Measurements from ENCODE around the gene ACAD8.

Gene ACAD8

GRCh38 chr11:134289789-134290188, 36.4 kb downstream of the ACAD8 start:
- DNase-seq (ENCODE audit: low read depth in 2 of 2): no peak

- DNase-seq (ENCODE audit: low read depth in 2 of 2): no peak
Measured at GRCh38 chr11:134290646-134291045, 37.3 kb downstream of the ACAD8 start.

DNA sequence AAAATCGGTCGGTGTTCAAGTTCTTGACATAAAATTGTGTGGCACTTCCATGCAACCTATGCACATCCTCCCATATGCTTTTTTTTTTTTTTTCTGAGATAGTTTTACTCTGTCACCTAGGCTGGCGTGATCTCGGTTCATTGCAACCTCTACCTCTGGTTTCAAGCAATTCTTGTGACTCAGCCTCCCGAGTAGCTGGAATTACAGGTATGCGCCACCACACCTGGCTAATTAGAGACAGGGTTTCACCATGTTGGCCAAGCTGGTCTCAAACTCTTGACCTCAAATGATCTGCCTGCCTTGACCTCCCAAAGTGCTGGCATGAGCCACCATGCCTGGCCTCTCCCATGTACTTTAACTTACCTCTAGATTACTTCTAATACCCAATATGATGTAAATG, 37.8 kb downstream of the ACAD8 start:
- DNase-seq (ENCODE audit: low read depth in 2 of 2): no peak

- DNase-seq (ENCODE audit: low read depth in 2 of 2): no peak
Measured at GRCh38 chr11:134292661-134293060, 39.3 kb downstream of the ACAD8 start.

- no peak for DNase-seq (ENCODE audit: low read depth in 2 of 2)
Measured at GRCh38 chr11:134293119-134294113, 40.0 kb downstream of the ACAD8 start.

DNA sequence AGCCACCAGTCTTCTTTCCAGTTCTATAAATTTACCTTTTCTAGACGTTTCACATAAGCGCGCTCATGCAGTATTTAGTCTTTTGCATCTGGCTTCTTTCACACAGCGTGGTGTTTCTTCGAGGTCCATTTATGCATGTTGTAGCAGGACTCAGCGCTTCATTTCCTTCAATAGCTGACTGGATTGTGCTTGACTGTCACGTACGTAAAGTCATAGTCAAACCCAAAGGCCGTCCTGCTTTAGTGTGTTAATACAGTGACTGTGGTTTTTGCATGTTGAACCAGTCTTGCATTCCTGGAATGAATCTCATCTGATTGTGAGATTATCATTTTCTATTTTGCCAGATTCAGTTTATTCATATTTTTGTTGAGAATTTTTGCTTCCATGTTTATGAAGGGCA, 41.3 kb downstream of the ACAD8 start:
- DNase-seq (ENCODE audit: low read depth in 2 of 2): no peak

GRCh38 chr11:134312223-134312622, 58.9 kb downstream of the ACAD8 start:
- DNase-seq (ENCODE audit: low read depth in 2 of 2): no peak

DNA sequence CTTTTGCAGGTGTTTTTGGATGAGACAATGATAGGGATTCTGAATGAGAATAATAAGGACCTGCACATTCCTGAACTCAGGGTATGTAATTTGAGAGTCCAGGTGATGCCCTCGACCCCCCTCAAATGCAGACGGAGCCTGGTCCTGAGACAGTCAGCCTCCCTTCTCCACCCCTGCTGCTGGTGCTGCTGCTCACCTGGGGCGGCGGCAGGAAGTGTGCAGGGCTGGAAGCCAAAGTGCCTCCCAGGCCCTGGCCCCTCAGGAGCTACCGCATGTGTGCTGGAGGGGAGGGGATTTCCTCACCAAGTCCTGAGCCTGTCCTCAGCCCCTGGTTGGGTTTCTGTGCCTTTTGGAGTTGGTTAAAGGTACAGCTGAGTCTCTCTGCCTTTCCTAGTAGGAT, 59.4 kb downstream of the ACAD8 start:
- no peak for DNase-seq (ENCODE audit: low read depth in 2 of 2)

- DNase-seq (ENCODE audit: low read depth in 2 of 2): no peak
Measured at GRCh38 chr11:134313379-134313778, 60.0 kb downstream of the ACAD8 start.

DNA sequence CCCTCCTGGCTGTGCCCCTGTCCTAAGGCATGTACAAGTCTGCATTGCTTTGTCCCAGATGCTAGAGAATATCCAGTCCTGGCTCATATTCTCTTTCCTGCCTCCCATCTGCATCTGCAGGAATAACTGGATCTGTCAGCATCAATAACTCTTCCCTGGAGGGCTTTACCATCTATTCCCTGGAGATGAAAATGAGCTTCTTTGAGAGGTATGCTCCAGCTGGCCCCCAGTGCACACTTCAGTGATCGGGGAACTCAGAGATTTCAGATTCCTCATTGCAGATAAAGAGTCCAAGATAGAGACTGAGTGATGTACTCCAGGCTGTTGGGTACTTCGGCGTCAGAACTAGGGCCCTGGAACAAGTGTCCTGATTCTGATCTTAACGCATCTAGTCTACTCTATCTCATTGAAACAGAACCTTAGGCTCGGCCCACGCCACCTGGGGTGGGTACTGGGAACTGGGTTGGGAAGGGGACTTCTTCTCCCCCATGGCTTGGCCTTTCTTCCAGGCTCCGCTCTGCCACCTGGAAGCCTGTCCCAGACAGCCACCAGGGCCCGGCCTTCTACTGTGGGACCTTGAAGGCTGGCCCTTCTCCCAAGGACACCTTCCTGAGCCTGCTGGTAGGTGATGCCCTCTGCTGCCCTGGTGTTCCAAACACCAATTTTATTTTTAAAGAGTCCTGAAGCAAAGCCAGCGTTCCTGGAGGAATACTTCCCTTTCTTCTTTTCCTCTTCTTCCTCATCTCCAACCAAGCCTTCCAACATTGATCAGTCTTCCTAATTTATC, 60.6 kb downstream of the ACAD8 start:
- no peak for DNase-seq (ENCODE audit: low read depth in 2 of 2)
